Peyer's patch (tissue), 4 donors: ENCODE data around the gene CACNG8.

Source experiments
- CTCF ChIP-seq, 6 experiments: fragments of 450-650 bp in 4 of 6; fragments of 200-600 bp in 2 of 6; sonication (generic) in 1 of 6; IDR thresholded peaks; one replicate each; pipeline ENCODE4 v1.5.1; 2017 to 2019; ENCODE audit warnings: antibody characterized with exemption in 6 of 6, mild to moderate bottlenecking in 3 of 6, moderate library complexity in 1 of 6
- POLR2A ChIP-seq, 2 donors: fragments of 450-650 bp; IDR thresholded peaks; one replicate each; pipeline ENCODE4 v1.5.1; 2017; ENCODE audit warnings: antibody characterized with exemption in 2 of 2, mild to moderate bottlenecking in 2 of 2, moderate library complexity in 2 of 2

- TF ChIP-seq POLR2A (IDR thresholded peaks at IDR 0.05) (no peak), CTCF (IDR thresholded peaks at IDR 0.05) (no peak)
Measured at GRCh38 chr19:53945998-53946397, 16.7 kb upstream of the CACNG8 start.
